Islet of Langerhans (tissue), 1 donor: ENCODE data around the gene PTOV1.

Source experiments
- FAIRE-seq: peaks from one replicate; lab custom pipeline; 2011; peaks lifted over from hg19 to GRCh38; lab: Jason Lieb, UNC

The PTOV1 gene

GRCh38 chr19:49889687-49890348 lies 38.9 kb downstream of the PTOV1 start:
- no peak for FAIRE-seq

DNA sequence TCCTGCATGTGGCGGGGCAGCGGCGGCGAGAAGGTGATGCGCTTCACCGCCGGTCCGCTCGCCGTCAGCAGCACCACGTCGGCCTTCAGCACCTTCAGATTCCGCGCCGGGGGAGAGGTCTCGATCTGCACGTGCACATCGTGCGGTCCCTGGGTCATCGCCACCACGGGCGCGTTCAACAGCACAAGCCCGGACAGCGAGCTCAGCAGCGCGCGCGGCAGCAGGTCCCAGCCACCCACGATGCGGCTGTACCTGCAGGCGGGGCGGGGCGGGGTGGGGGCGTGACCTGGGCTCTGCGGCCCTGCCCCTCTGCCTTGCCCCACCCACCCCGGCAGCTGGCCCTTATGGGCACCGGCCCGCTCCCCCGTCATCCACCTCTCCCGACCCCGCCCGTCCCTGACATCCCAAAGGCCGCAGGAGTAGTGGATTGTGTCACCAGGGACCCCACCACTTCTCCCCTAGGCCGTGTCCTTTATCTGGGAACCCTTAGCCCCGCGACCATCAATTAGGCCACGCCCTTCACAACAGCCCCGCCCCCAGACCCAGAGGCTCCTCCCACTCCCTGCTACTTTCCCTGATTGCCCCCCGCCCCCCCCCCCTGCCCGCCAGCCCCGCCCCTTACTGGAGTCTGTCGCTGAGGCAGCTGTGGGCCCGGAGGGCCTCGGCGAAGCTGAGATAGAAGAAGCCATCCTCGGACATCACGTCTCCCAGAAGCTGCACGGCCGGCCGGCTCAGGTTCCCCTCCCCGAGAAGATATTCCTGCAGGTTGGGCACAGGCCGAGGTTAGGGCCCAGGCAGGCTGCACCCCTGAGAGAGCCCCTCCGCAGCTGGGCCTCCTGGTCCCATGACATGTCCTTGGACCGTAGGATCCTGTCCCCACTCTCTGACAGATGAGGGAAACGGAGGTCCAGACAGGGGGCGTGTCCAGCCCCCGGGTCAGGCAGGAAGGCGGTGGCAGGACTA lies 39.7 kb downstream of the PTOV1 start:
- no peak for FAIRE-seq

GRCh38 chr19:49891393-49891792 lies 40.4 kb downstream of the PTOV1 start:
- no peak for FAIRE-seq

DNA sequence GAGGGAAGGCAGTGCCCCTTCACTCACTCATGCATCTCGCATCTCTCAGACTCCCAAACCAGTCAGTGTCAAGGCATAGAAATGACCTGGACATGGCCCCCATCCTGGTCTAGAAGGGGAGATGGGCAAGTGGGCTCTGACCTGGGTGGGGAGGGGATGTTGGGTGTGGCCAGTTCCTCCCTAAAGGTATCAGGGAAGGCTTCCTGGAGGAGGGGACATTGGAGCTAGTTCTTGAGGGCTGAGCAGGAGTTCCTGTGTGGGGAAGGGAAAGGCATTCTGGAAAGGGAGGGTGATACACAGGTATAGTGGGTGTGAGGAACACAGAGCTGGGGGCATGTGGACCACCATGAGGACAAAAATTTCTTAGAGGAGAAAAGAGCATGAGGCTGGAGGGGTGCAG lies 41.8 kb downstream of the PTOV1 start:
- no peak for FAIRE-seq

DNA sequence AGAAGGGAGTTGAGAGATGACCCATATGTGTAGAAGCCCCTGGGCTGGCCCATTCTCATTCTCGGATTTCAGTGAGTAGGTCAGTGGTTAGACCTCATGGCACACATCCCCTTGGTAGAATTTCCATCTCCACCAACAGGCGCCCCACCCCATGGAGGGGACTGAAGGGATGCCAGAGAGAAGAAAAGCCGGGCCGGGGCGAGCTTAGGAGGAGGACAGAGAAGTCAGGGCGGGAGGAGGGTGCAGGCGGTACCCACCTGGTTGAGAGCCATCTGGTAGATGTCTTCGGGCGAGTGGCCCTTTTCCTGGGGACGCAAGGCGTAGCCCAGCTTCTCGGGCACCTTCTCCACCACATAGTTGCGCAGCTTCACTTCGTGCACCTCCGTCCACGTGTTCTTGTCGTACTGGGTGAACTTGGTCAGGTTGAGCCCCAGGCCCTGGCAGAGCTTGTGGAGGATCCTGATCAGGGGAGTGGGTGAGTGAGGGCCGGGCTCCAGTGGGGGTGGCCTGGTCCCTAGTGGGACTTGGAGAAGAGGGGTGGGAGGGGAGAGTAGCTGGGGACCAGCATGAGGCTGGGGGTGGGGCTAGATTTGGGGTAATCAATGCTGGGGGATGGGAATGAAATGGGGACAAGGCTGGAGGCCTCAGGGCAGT lies 43.2 kb downstream of the PTOV1 start:
- no peak for FAIRE-seq

DNA sequence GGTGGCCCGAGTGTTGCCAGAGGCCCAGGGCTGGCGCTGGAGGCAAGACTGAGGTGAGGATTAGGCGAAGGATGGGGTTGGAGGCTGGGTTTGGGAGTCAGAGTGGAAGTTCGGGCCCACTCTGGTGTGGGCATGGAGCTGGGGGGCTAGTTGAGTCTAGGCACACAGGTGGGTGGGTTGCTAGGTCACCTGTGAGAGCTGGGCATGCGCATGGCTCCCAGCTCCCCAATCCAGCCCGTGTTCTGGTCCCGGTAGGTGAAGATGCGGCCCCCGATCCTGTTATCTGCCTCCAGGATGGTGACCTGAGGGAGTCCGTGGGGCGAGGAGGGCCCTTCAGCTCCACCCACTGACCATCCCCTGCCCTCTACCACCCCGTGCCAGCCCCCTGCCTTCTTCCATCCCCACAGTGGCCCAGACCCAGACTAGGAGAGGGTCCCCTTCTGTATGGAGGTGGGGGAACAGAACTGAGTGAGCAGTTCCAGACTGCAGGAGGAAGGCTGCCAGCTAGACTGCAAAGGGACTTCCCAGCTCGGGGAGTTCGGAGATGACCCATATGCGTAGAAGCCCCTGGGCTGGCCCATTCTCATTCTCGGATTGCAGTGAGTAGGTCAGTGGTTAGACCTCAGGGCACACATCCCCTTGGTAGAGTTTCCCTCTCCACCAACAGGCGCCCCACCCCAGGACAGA lies 44.1 kb downstream of the PTOV1 start:
- no peak for FAIRE-seq

DNA sequence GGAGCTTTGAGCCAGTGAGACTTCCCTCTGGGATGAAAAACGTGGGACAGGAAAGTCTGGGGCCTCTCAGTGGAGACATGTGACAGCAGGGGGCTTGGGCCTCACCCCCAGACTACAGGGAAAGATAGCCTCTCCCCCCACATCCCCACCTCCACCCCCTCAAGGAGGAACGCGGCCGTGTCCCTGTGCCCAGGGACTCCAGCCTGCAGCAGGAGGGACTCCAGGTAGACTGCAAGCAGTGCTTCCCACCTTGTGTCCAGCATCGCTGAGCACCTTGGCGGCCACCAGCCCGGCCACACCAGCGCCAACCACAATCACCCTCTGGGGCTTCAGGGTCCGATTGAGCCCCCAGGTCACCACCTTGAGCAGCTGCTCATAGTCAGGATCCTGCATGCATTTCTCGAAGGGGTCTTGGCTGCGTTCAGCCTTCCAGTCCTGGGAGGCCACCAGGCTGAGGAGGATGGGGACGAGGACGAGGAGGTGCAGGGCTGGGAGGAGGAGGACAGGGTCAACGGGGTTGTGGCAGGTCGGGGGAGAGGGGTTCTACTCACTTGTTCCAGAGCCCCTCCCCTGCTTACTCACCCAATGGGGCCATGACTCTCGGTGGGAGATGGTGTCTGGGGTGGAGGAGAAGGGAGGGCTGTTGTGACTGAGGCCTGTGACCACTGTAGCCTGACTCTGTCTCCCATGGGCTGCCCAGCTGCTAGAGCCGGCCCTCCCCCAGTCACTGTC lies 44.8 kb downstream of the PTOV1 start:
- FAIRE-seq, result no peak

- FAIRE-seq, result no peak
Observed at GRCh38 chr19:49896863-49897621, 46.1 kb downstream of the PTOV1 start, which contains the start of gene IL4I1. Gene IL4I1 (minus strand): TSS chr19:49896887. CDS start chr19:49896160, 727 bp downstream.

GRCh38 chr19:49904136-49904535 lies 53.2 kb downstream of the PTOV1 start:
- no peak for FAIRE-seq

GRCh38 chr19:49906879-49907564 lies 56.1 kb downstream of the PTOV1 start:
- FAIRE-seq, result no peak

DNA sequence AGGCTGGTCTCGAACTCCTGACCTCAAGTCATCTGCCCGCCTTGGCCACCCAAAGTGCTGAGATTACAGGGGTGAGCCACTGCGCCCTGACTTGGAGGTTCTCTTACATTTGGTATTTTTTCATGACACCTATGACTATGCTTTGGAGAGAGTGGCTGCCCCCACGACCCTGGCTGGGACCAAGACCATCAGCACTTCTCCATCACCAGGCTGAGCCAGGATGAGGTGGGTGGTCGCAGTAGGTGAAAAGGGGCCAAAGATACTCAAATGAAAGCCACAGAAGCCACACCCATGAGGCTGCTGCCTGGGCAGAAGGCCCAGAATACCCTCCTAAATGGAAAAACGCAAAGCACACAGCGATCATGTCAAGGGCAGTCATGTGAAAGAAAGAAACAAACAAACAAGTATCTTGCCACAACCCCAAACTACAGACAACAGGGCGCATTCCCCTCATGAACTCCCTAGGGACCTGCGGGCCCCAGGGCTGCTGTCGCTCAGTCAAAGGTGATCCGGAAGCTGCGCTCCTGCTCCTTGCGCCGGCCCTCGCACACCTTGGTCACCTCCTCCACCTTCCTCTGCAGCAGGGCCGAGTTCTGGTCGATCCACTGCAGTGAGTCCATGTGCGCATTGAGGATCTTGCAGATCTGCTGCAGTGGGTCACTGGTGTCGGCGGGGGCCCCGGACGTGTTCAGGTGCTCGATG lies 56.9 kb downstream of the PTOV1 start:
- FAIRE-seq, result no peak

GRCh38 chr19:49908480-49909420 lies 57.8 kb downstream of the PTOV1 start:
- no peak for FAIRE-seq

DNA sequence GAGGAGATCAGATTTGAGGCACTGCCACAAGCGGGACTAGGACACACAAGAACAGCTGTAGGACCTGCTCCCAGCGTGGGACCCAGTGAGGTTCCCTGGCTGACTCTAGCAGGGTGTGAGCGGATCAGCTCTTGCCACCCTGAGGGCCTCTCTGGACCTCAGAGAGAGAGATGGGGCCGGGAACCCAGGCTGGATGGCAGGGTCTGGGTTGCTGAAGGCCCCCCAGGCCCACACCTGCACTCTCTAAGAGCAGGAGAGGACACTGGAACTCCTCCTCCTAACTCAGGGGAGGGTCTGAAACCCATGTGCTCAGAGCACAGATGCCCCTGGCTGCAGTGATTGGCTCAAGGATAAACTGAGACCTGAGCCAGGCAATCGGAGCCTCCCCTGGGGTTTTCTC lies 59.2 kb downstream of the PTOV1 start:
- FAIRE-seq, result no peak
